PFSK-1 (cell line): Measurements from ENCODE around the gene MANEA. TPM values are rescaled to one million over a fixed set of nuclear protein-coding genes. Genes with fewer than 3 reads are reported as not detected.

Experiments used
- FOXP2 ChIP-seq: optimal IDR thresholded peaks from 2 replicates; pipeline ENCODE3; 2011; ENCODE audit warnings: borderline replicate concordance, control low read depth, inconsistent platforms; ENCODE audit not compliant: insufficient read depth; ENCODE audit errors: extremely low read length, extremely low read depth
- POLR2AphosphoS5 ChIP-seq: IDR thresholded peaks from 2 replicates; pipeline ENCODE4 v1.6.1; 2012; ENCODE audit warnings: low read depth, mild to moderate bottlenecking, control low read depth, low read length, moderate library complexity
- REST ChIP-seq, 2 experiments: IDR thresholded peaks; 2 replicates each; pipeline versions ENCODE4 v1.6.1 to v1.8.0; 2011 to 2012; ENCODE audit warnings: low read depth in 2 of 2, low read length in 2 of 2, control low read depth in 1 of 2, inconsistent platforms in 1 of 2, mild to moderate bottlenecking in 1 of 2, moderate library complexity in 1 of 2; ENCODE audit not compliant: insufficient read depth in 1 of 2
- SIN3A ChIP-seq: IDR thresholded peaks from 2 replicates; pipeline ENCODE4 v1.6.1; 2012; ENCODE audit warnings: mild to moderate bottlenecking, low read length, moderate library complexity, borderline replicate concordance; ENCODE audit not compliant: insufficient read depth
- TAF1 ChIP-seq: IDR thresholded peaks from 2 replicates; pipeline ENCODE4 v1.6.1; 2012; ENCODE audit warnings: low read length, control low read depth, borderline replicate concordance; ENCODE audit not compliant: insufficient read depth
- polyA plus RNA-seq: library from polyadenylated mRNA; unstranded; fragments of >200 nt; gene quantifications from one replicate; pipeline ENCODE4 v1.2.1, GENCODE V29; 2012; ENCODE audit warnings: low read depth, missing spikeins; ENCODE audit not compliant: insufficient read length

The MANEA gene
- polyA plus RNA-seq, result 7.8 TPM

GRCh38 chr6:95577304-95578105 is at the start of gene MANEA:
TSS of gene MANEA (plus strand) at chr6:95577535. CDS start at chr6:95586440, 8,905 bp downstream.
- TF ChIP-seq REST (IDR thresholded peaks at IDR 0.05; ENCODE audit: insufficient read depth in 1 of 2, low read depth in 2 of 2, low read length in 2 of 2) (0 out of 4 replicates have a peak, but pooled peaks of 1 of the 2 experiments have one; percentile 18), TAF1 (no peak), FOXP2 (no peak), POLR2AphosphoS5 (peak; percentile 78), SIN3A (0 out of 2 replicates have a peak, but pooled peaks have one; percentile 9)

- TF ChIP-seq SIN3A (no peak), POLR2AphosphoS5 (no peak), TAF1 (no peak), FOXP2 (no peak), REST (IDR thresholded peaks at IDR 0.05; ENCODE audit: insufficient read depth in 1 of 2, low read depth in 2 of 2, low read length in 2 of 2) (no peak)
These were observed 47.6 kb upstream of the MANEA start for GRCh38 chr6:95529762-95530161.

- TF ChIP-seq POLR2AphosphoS5 (no peak), FOXP2 (no peak), SIN3A (no peak), REST (IDR thresholded peaks at IDR 0.05; ENCODE audit: insufficient read depth in 1 of 2, low read depth in 2 of 2, low read length in 2 of 2) (no peak), TAF1 (no peak)
These were observed 47.0 kb upstream of the MANEA start for GRCh38 chr6:95530176-95530819.

- TF ChIP-seq POLR2AphosphoS5 (no peak), REST (IDR thresholded peaks at IDR 0.05; ENCODE audit: insufficient read depth in 1 of 2, low read depth in 2 of 2, low read length in 2 of 2) (no peak), FOXP2 (no peak), TAF1 (no peak), SIN3A (no peak)
These were observed 33.5 kb upstream of the MANEA start for GRCh38 chr6:95543798-95544197.
